HG03378 (cell line): ENCODE results near the gene NAXD.
"Not testable (repeated sequence)": the region's sequence is repeated elsewhere in the genome, so short reads cannot be mapped to it uniquely, and the experiment has no call there.

Source experiments
- ATAC-seq: cut with Tn5 transposase; IDR thresholded peaks from one replicate; pipeline ENCODE4 v1.9.1; 2021; ENCODE audit warnings: mild to moderate bottlenecking, moderate library complexity; ENCODE audit not compliant: unreplicated experiment

Gene NAXD

DNA sequence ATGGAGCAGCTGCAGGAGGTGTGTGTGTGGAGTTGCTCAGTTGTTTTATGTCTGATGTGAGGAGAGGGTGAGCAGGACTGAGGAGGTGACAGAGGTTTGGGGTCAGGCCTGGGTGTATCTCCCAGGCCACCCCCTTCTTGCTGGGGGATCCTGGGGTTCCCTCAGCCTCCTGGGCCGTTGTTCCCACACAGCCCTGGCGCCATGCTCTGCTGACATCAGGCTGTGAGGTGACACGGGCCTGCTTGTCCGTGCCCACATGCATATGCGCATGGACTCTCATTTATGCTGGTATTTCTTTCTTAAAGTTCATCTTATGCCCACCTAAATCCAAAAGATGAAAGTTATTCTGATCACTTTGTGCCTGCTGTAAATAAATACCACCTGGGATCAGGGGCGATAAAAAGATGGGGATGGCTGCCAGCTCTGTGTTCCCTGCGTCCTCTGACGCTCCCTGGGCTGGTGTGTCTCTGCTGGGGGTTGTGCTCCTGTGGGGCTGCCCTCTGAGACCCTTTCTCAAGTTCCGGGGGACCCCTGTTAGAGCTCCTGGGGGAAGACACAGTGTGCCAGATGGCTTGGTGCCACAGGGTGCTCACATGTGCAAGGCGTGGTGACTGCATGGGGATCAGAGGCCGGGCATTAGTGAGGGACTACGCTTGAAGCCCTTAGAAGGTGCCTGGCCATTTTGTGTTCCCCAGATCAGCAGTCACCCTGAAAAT lies 12.6 kb downstream of the NAXD start:
- no peak for ATAC-seq

GRCh38 chr13:110628477-110628793 lies 13.1 kb downstream of the NAXD start:
- ATAC-seq, result no peak

GRCh38 chr13:110628952-110629701 lies 13.8 kb downstream of the NAXD start:
- no peak for ATAC-seq

DNA sequence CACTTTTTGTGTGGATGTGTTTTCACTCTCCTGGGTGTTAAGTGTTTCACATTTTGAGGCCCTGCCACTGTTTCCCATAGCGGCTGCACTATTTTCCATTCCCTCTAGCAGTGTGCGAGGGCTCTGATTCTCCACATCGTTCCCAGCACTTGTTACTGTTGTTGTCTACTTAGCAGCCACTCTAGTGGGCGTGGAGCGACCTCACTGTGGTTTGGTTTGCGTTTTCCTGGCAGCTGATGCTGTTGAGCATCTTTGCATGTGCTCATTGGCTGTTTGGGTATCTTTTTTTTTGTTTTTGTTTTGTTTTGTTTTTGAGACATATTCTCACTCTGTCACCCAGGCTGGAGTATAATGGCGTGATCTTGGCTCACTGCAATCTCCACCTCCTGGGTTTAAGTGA lies 14.4 kb downstream of the NAXD start:
- no peak for ATAC-seq

- no peak for ATAC-seq
Observed at GRCh38 chr13:110630566-110631119, 15.3 kb downstream of the NAXD start.

DNA sequence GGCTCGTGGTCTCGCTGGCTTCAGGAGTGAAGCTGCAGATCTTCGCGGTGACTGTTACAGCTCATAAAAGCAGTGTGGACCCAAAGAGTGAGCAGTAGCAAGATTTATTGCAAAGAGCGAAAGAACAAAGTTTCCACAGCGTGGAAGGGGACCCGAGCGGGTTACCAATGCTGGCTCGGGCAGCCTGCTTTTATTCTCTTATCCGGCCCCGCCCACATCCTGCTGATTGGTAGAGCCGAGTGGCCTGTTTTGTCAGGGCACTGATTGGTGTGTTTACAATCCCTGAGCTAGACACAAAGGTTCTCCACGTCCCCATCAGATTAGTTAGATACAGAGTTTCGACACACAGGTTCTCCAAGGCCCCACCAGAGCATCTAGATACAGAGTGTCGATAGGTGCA lies 16.9 kb downstream of the NAXD start:
- ATAC-seq, result not testable (repeated sequence)

GRCh38 chr13:110633776-110634175 lies 18.4 kb downstream of the NAXD start:
- ATAC-seq, result no peak

DNA sequence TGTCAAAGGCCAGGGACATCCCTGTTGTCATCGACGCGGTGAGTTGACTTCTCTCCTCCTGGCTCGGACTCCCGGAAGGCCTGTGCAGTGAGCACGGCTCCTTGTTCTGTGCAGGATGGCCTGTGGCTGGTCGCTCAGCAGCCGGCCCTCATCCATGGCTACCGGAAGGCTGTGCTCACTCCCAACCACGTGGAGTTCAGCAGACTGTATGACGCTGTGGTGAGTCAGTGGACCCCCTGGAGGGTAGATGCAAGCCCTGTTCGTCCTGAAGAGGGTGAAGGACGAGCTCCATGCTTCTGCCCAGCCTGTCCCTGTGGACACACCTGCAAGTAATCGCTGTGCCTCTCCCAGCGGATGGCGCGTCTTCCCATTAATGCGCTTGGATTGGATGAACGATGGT lies 19.2 kb downstream of the NAXD start:
- ATAC-seq, result no peak

- no peak for ATAC-seq
Observed at GRCh38 chr13:110635405-110636002, 20.2 kb downstream of the NAXD start.

GRCh38 chr13:110636053-110636475 lies 20.7 kb downstream of the NAXD start:
- no peak for ATAC-seq

GRCh38 chr13:110636701-110637201 lies 21.4 kb downstream of the NAXD start:
- no peak for ATAC-seq

DNA sequence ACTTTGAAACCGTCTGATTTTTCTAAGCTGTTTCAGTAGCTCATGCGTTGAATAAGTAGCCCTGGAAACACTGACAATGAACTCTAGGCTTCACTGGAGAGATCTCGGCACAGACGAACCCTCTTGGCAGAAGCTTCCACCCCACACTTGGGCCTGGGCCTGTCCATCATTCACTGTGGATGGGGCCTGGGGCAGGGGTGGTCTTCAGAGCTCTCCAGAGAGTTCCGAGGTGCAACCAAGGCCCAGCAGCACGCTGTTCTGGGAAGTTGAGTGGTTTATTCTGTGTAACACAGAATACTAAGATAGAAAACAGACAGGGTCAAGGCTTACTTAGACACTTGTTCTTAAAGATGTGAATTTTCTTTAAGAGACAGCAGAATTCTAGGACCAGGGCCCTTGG lies 21.9 kb downstream of the NAXD start:
- no peak for ATAC-seq

- no peak for ATAC-seq
Observed at GRCh38 chr13:110637747-110638146, 22.4 kb downstream of the NAXD start.

DNA sequence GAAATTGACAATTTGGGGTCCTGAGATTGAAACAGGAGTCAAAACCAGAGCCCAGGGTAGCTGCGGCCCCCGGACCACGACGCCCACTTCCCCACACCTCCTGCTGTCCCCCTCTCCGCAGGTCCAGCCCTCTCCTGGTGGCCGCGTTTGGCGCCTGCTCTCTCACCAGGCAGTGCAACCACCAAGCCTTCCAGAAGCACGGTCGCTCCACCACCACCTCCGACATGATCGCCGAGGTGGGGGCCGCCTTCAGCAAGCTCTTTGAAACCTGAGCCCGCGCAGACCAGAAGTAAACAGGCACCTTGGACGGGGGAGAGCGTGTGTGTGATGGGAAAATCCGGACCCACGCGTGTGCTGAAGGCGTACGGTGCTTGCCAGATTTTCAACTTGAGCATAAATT lies 22.9 kb downstream of the NAXD start:
- no peak for ATAC-seq

DNA sequence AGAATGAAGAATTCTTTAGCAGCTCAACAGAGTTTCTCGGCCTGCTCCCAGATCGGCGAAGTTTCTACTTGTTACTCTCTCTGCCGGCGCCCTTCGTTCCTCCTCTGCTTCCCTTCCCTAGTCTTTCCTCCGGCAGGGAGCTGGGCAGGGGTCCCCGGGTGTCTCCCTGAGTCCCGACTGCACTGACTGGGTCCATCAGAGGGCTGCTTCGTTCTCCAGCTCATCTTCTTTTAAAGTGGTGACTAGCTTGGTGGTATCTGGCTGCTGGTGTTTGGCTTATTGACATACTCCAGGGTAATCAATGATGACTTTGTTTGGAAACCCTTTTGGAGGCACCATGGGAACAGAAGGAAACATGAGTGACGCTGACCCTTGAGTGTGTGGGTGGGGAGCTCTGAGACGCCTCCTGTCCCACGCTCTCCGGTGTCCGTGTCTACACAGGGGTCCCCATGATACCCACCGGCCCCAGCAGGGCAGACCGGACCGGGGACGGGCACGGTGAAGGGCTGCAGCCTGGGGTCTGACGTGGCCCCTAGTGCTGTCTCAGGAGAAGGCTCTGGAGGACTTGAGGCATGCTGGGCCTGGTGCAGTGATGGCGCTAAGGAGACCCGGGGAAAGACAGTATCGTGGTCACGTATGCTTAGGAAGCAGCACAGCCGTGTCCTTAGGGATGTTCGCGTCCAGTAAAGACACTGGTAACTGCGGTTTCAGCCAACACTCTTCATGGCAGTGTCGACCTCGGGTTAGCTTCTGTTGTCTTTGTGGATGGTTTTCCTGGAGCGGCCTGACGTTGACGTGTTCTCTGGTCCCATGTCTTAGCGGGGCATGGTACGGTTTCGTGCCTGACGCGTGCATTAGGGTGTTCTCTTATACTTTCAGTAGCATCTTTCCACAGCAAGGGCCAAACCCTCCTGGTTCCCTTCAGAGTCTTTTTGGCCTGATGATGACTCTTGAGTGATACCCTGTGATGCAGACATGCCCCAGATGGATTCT lies 23.8 kb downstream of the NAXD start:
- no peak for ATAC-seq

GRCh38 chr13:110639935-110640334 lies 24.6 kb downstream of the NAXD start:
- ATAC-seq, result no peak

- no peak for ATAC-seq
Observed at GRCh38 chr13:110640591-110641029, 25.3 kb downstream of the NAXD start.

GRCh38 chr13:110641055-110642015 lies 26.0 kb downstream of the NAXD start:
- no peak for ATAC-seq

- no peak for ATAC-seq
Observed at GRCh38 chr13:110642291-110642981, 27.1 kb downstream of the NAXD start.
